K562 (cell line): ENCODE results near the gene RFPL3. TPM values are rescaled to one million over a fixed set of nuclear protein-coding genes. Genes with fewer than 3 reads are reported as not detected.

Experiments used
- ATAC-seq: fragments of 200-7000 bp; cut with Tn5 transposase; 3 replicates; pipeline ENCODE4 v1.9.1; 2020; ENCODE audit warnings: moderate library complexity
- BruUV-seq: library from RNA; stranded (reverse); fragments of 400-500 nt; replicated peaks from 2 replicates; lab custom pipeline; 2021; lab: Mats Ljungman, UMichigan
- CTCF ChIA-PET: fragments of 300-600 bp; formaldehyde crosslinking; extraction: SDS; loops from one replicate; lab custom pipeline; 2021; ENCODE audit warnings: low intra/inter-chr PET ratio; lab: Yijun Ruan, JAX
- POLR2A ChIA-PET: fragments of 300-600, 350-650 bp; sonication (Branson Sonifier 250); formaldehyde crosslinking; extraction: SDS; loops from one replicate; lab custom pipeline; 2021; ENCODE audit warnings: antibody characterized with exemption, inconsistent platforms; lab: Yijun Ruan, JAX
- DNase-seq, 4 experiments: peaks; one replicate each; pipeline versions ENCODE4 v3.0.0 to v3.0.0-alpha.2; 2011 to 2018; ENCODE audit warnings: low spot score in 3 of 4, mixed read lengths in 3 of 4; ENCODE audit errors: extremely low read depth in 1 of 4
- FAIRE-seq: peaks from 2 replicates; lab custom pipeline; 2011; peaks lifted over from hg19 to GRCh38; lab: Jason Lieb, UNC
- H2AFZ ChIP-seq: 2 replicates; pipeline ENCODE4 v1.6.0; 2011; ENCODE audit warnings: low read depth, low read length, control low read depth, inconsistent platforms
- H3K27ac ChIP-seq: fragments of 200-600 bp; 3 replicates; pipeline ENCODE4 v1.8.0; 2011; ENCODE audit warnings: low read depth, mild to moderate bottlenecking, control low read depth, inconsistent platforms, low read length, moderate library complexity, mixed read lengths; ENCODE audit errors: extremely low read depth
- H3K27me3 ChIP-seq, 2 experiments: fragments of 300-600 bp in 1 of 2; 2 replicates in 1 of 2; 3 replicates in 1 of 2; pipeline versions ENCODE4 v1.6.0 to v1.8.0; 2011; ENCODE audit warnings: inconsistent platforms in 2 of 2, low read length in 2 of 2, mild to moderate bottlenecking in 1 of 2, mixed read lengths in 1 of 2, moderate library complexity in 1 of 2; ENCODE audit not compliant: control insufficient read depth in 2 of 2, insufficient read depth in 2 of 2
- H3K36me3 ChIP-seq: fragments of 300-600 bp; 3 replicates; pipeline ENCODE4 v1.8.0; 2011; ENCODE audit warnings: mild to moderate bottlenecking, low read length, inconsistent platforms; ENCODE audit not compliant: control insufficient read depth, insufficient read depth
- H3K4me1 ChIP-seq, 2 experiments: fragments of 200-600 bp in 1 of 2; replicated peaks in 1 of 2; 2 replicates in 1 of 2; 3 replicates in 1 of 2; pipeline versions ENCODE4 v1.5.1 to v1.8.0; 2011; ENCODE audit warnings: inconsistent platforms in 2 of 2, low read length in 2 of 2, mild to moderate bottlenecking in 1 of 2, mixed read lengths in 1 of 2, moderate library complexity in 1 of 2; ENCODE audit not compliant: control insufficient read depth in 2 of 2, insufficient read depth in 2 of 2
- H3K4me2 ChIP-seq: 2 replicates; pipeline ENCODE4 v1.6.1; 2011; ENCODE audit warnings: low read length, control low read depth, inconsistent platforms, mixed read lengths; ENCODE audit not compliant: insufficient read depth
- H3K4me3 ChIP-seq: fragments of 200-600 bp; sonication (generic), shearing (Covaris generic); 2 replicates; pipeline ENCODE4 v1.5.1; 2016; ENCODE audit warnings: control low read depth, inconsistent platforms
- H3K79me2 ChIP-seq: fragments of 200-600 bp; 3 replicates; pipeline ENCODE4 v1.8.0; 2011; ENCODE audit warnings: low read length, inconsistent platforms; ENCODE audit not compliant: control insufficient read depth, insufficient read depth
- H3K9ac ChIP-seq, 2 experiments: 2 replicates each; pipeline versions ENCODE4 v1.6.0 to v1.6.1; 2011; ENCODE audit warnings: low read depth in 2 of 2, low read length in 2 of 2, control low read depth in 1 of 2, inconsistent platforms in 1 of 2, mild to moderate bottlenecking in 1 of 2, mixed read lengths in 1 of 2; ENCODE audit not compliant: insufficient read depth in 1 of 2
- H3K9me1 ChIP-seq: one replicate; pipeline ENCODE4 v1.6.0; 2011; ENCODE audit warnings: inconsistent platforms, mild to moderate bottlenecking, low read length, moderate library complexity; ENCODE audit not compliant: control insufficient read depth, insufficient read depth
- H3K9me3 ChIP-seq: replicated peaks from 2 replicates; pipeline ENCODE4 v1.5.1; 2011; ENCODE audit warnings: low read depth, low read length, inconsistent platforms; ENCODE audit not compliant: control insufficient read depth, insufficient read depth
- H4K20me1 ChIP-seq: replicated peaks from 2 replicates; pipeline ENCODE4 v1.6.1; 2011; ENCODE audit warnings: low read length, inconsistent platforms, mixed read lengths; ENCODE audit not compliant: control insufficient read depth, insufficient read depth
- CBFA2T2 ChIP-seq: fragments of 450-650 bp; conservative IDR thresholded peaks from 2 replicates; pipeline ENCODE4 v1.6.1; 2017; ENCODE audit warnings: mild to moderate bottlenecking
- CCAR2 ChIP-seq: fragments of 200-400 bp; formaldehyde crosslinking; IDR thresholded peaks from 2 replicates; pipeline ENCODE4 v1.6.1; 2017; ENCODE audit warnings: mild to moderate bottlenecking, low read depth, low read length
- DACH1 ChIP-seq: fragments of 450-650 bp; IDR thresholded peaks from 2 replicates; pipeline ENCODE4 v1.6.1; 2018; ENCODE audit not compliant: partially characterized antibody
- ERF ChIP-seq: fragments of 450-650 bp; formaldehyde crosslinking; IDR thresholded peaks from 2 replicates; pipeline ENCODE4 v1.4.0; 2020; ENCODE audit warnings: mild to moderate bottlenecking, mixed read lengths
- KAT8 ChIP-seq: fragments of 450-650 bp; IDR thresholded peaks from 2 replicates; pipeline ENCODE4 v1.6.1; 2016; ENCODE audit warnings: low read depth, mild to moderate bottlenecking
- KDM4B ChIP-seq, 2 experiments: fragments of 450-650 bp in 1 of 2; sonication (generic) in 1 of 2; IDR thresholded peaks; 2 replicates each; pipeline ENCODE4 v1.6.1; 2016 to 2017; ENCODE audit warnings: borderline replicate concordance in 2 of 2, antibody characterized with exemption in 1 of 2, low read depth in 1 of 2, mild to moderate bottlenecking in 1 of 2
- NFE2 ChIP-seq: IDR thresholded peaks from 2 replicates; pipeline ENCODE4 v1.6.1; 2014; ENCODE audit warnings: antibody characterized with exemption, low read depth
- PHB ChIP-seq: fragments of 250-450 bp; sonication (Bioruptor Pico); IDR thresholded peaks from 2 replicates; pipeline ENCODE4 v1.5.0; 2021
- PREB ChIP-seq: sonication (generic); formaldehyde crosslinking; IDR thresholded peaks from 2 replicates; pipeline ENCODE4 v1.8.1; 2023; ENCODE audit warnings: mild to moderate bottlenecking, missing genetic modification reagents
- RHOXF2B ChIP-seq: fragments of 250-450 bp; sonication (Bioruptor Pico); conservative IDR thresholded peaks from 2 replicates; pipeline ENCODE4 v1.5.1; 2021
- TOE1 ChIP-seq, 2 experiments: fragments of 450-650 bp in 1 of 2; sonication (generic) in 1 of 2; formaldehyde crosslinking in 1 of 2; IDR thresholded peaks; 2 replicates each; pipeline versions ENCODE4 v1.7.1 to v1.8.0; 2016 to 2022; ENCODE audit warnings: borderline replicate concordance in 2 of 2, mild to moderate bottlenecking in 2 of 2, antibody characterized with exemption in 1 of 2, inconsistent platforms in 1 of 2, low read depth in 1 of 2, missing genetic modification reagents in 1 of 2, moderate library complexity in 1 of 2
- ZNF589 ChIP-seq: fragments of 200-800 bp; sonication (Bioruptor generic); IDR thresholded peaks from 2 replicates; pipeline ENCODE4 v1.6.1; 2016; ENCODE audit warnings: low read depth, missing genetic modification characterization, missing compliant biosample characterization
- whole genome bisulfite sequencing: fragments of 100-300 bp; shearing (Covaris generic); methylation state at CpG from one replicate; pipeline ENCODE4 v1.1.6; 2016; ENCODE audit warnings: low coverage, mixed read lengths; ENCODE audit not compliant: insufficient coverage; ENCODE audit errors: missing lambda C conversion rate; 5-methylcytosine and 5-hydroxymethylcytosine counted together
- in situ Hi-C: fragments of 300-500 bp; cut with MboI; formaldehyde crosslinking; loops from 4 replicates; pipeline ENCODE4 v1.15.0; 2018; ENCODE audit warnings: inconsistent platforms, mixed read lengths
- intact Hi-C: fragments of 100-400 bp; cut with micrococcal nuclease; formaldehyde crosslinking; loops from 2 replicates; pipeline ENCODE4 v1.14.2; 2022
- polyA plus RNA-seq, 8 experiments: library from polyadenylated mRNA; depleted of rRNA in 4 of 8; stranded (reverse) in 5 of 8; unstranded in 3 of 8; fragments of >200 nt; fragmentation: Nextera tagmentation in 2 of 8; fragmentation: Illumina TruSeq in 1 of 8; extraction: Ambion mirVana in 2 of 8; extraction: Trizol in 1 of 8; gene quantifications; 2 replicates each; pipeline versions ENCODE4 v1.2.1 to v1.2.3, GENCODE V29; 2011 to 2014; ENCODE audit warnings: inconsistent platforms in 1 of 8, missing spikeins in 1 of 8
- total RNA-seq, 7 experiments: library from RNA; depleted of rRNA in 6 of 7; stranded (reverse); fragments of >200 nt in 6 of 7; fragmentation: Illumina TruSeq in 2 of 7; extraction: Trizol in 2 of 7; gene quantifications; 2 replicates each; pipeline versions ENCODE4 v1.2.1 to v1.2.3, GENCODE V29; 2011 to 2021; ENCODE audit warnings: low replicate concordance in 1 of 7
- TF ChIP-seq, protein P1 (sequence below): fragments of 450-650 bp; IDR thresholded peaks from 2 replicates; pipeline ENCODE4 v1.6.1; 2016; ENCODE audit warnings: low read depth

The RFPL3 gene
- total and polyA plus RNA-seq, 9 of the 15 experiments (the other 6 are each of a cell fraction or from before 2014, with no cell fraction given), result not detected

DNA sequence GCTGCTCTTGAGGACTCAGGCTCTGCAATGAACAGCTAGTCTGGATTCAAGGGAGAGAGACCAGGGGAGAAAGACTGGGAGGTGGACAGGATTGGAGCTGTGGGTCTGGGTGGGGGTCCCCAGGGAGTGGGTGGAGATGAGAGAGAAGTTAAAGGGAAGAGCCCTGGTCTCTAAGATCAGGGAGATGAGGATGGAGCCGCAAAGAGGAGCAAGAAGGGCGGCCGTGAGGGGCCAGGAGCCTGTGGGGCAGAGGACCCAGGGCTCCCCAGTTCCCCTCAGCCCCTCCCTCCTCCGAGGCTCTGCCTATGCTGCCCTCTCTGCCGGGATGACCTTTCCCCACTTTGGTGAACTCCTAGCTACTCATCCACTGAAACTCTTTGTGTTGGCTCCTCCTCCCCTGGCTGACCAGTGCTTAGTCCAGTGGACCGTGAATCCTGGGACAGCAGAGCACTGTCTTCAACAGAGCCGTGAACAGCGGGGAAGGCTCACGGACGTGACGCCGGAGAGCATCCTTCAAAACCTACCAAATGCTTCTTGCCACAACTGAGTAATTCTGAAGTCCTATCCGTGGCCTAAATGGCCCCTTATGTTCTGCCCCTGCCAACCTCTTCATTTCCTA is 16.4 kb upstream of the RFPL3 start (continued):
- TF ChIP-seq PREB (CRISPR knock-in tag), result no peak
- TF ChIP-seq RHOXF2B, result no peak
- TF ChIP-seq ZNF589 (CRISPR knock-in tag), result no peak
- TF ChIP-seq ERF (CRISPR knock-in tag), result no peak
- TF ChIP-seq KAT8, result no peak
- no peak for TF ChIP-seq TOE1 (IDR thresholded peaks at IDR 0.05; ENCODE audit: borderline replicate concordance)
- no peak for TF ChIP-seq TOE1 (CRISPR knock-in tag; IDR thresholded peaks at IDR 0.05; ENCODE audit: borderline replicate concordance, low read depth)

DNA sequence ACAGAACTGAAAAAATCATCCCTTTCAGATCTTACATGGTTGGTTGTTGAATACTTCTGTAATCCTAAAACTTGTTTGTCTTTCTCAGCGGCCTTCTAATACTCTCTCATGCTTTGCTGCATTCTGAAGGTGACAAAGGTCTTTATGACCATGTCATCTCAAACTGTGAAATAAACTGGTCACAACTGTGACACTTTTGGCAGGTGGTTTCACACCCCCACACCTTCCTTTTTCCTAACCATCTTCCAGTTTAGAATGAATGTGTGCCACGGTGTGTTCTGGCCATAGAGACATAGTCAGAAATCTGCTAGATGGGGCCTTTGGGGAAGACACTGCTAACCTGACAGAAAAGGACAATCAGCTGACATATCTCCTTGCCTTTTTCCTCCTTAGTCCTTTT is 14.7 kb upstream of the RFPL3 start:
- Histone ChIP-seq H3K36me3 (no peaks in the 10 kb centered on the region), H3K27ac (no peak overlapping the region), H2AFZ (no peak overlapping the region), H3K4me2 (no peak overlapping the region), H3K9me3 (no peaks in the 10 kb centered on the region), H3K4me1 (no peaks in the 10 kb centered on the region), H3K9me1 (no peaks in the 10 kb centered on the region), H4K20me1 (no peaks in the 10 kb centered on the region), H3K79me2 (no peaks in the 10 kb centered on the region), H3K4me3 (no peak overlapping the region), H3K27me3 (peaks cover 14 to 26% of the 10 kb centered on the region in 2 experiments; a peak in 4 of 5 replicates), H3K9ac (no peak overlapping the region)
- FAIRE-seq (no peak), ATAC-seq (no peak), DNase-seq (no peak)
- WGBS, result 0% methylated on average over 2 of the region's 2 CpGs
- intact Hi-C loops (no loop called here), in situ Hi-C loops (no loop called here)
- ChIA-PET POLR2A (no interaction called here), CTCF (no interaction called here)
- no TSS peak for BruUV-seq
- TF ChIP-seq PHB, result no peak
- no peak for TF ChIP-seq NFE2
- no peak for TF ChIP-seq KDM4B (IDR thresholded peaks at IDR 0.05; ENCODE audit: borderline replicate concordance in 2 of 2, low read depth in 1 of 2)
- TF ChIP-seq, protein P1, sequence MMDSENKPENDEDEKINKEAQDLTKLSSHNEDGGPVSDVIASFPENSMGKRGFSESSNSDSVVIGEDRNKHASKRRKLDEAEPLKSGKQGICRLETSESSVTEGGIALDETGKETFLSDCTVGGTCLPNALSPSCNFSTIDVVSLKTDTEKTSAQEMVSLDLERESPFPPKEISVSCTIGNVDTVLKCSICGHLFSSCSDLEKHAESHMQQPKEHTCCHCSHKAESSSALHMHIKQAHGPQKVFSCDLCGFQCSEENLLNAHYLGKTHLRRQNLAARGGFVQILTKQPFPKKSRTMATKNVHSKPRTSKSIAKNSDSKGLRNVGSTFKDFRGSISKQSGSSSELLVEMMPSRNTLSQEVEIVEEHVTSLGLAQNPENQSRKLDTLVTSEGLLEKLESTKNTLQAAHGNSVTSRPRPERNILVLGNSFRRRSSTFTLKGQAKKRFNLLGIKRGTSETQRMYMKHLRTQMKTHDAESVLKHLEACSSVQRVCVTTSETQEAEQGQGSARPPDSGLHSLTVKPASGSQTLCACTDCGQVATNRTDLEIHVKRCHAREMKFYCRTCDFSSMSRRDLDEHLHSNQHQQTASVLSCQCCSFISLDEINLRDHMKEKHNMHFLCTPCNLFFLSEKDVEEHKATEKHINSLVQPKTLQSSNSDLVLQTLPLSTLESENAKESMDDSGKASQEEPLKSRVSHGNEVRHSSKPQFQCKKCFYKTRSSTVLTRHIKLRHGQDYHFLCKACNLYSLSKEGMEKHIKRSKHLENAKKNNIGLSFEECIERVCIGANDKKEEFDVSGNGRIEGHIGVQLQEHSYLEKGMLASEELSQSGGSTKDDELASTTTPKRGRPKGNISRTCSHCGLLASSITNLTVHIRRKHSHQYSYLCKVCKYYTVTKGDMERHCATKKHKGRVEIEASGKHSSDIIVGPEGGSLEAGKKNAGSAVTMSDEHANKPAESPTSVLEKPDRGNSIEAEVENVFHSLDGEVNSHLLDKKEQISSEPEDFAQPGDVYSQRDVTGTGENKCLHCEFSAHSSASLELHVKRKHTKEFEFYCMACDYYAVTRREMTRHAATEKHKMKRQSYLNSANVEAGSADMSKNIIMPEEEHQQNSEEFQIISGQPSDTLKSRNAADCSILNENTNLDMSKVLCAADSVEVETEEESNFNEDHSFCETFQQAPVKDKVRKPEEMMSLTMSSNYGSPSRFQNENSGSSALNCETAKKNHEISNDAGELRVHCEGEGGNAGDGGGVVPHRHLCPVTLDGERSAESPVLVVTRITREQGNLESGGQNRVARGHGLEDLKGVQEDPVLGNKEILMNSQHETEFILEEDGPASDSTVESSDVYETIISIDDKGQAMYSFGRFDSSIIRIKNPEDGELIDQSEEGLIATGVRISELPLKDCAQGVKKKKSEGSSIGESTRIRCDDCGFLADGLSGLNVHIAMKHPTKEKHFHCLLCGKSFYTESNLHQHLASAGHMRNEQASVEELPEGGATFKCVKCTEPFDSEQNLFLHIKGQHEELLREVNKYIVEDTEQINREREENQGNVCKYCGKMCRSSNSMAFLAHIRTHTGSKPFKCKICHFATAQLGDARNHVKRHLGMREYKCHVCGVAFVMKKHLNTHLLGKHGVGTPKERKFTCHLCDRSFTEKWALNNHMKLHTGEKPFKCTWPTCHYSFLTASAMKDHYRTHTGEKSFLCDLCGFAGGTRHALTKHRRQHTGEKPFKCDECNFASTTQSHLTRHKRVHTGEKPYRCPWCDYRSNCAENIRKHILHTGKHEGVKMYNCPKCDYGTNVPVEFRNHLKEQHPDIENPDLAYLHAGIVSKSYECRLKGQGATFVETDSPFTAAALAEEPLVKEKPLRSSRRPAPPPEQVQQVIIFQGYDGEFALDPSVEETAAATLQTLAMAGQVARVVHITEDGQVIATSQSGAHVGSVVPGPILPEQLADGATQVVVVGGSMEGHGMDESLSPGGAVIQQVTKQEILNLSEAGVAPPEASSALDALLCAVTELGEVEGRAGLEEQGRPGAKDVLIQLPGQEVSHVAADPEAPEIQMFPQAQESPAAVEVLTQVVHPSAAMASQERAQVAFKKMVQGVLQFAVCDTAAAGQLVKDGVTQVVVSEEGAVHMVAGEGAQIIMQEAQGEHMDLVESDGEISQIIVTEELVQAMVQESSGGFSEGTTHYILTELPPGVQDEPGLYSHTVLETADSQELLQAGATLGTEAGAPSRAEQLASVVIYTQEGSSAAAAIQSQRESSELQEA, result no peak
- no peak for TF ChIP-seq CCAR2
- TF ChIP-seq DACH1, result no peak
- no peak for TF ChIP-seq CBFA2T2
